HepG2 (cell line): ENCODE measurements around the gene ORC2. TPM values are rescaled to one million over a fixed set of nuclear protein-coding genes. Genes with fewer than 3 reads are reported as not detected.
A peak's percentile ranks its signal among the peaks of the same experiment; 100 is the strongest.

Experiments
- IKZF1 ChIP-seq: fragments of 450-650 bp; IDR thresholded peaks from 2 replicates; pipeline ENCODE4 v1.7.1; 2016
- IRF2 ChIP-seq: IDR thresholded peaks from 2 replicates; pipeline ENCODE4 v1.6.1; 2018; ENCODE audit warnings: missing genetic modification reagents, missing compliant biosample characterization
- NBN ChIP-seq: fragments of 450-650 bp; conservative IDR thresholded peaks from 2 replicates; pipeline ENCODE4 v1.6.1; 2017
- ONECUT2 ChIP-seq: sonication (generic); formaldehyde crosslinking; IDR thresholded peaks from 2 replicates; pipeline ENCODE4 v1.4.0; 2020; ENCODE audit warnings: missing genetic modification reagents
- TAF15 ChIP-seq: fragments of 200-400 bp; formaldehyde crosslinking; IDR thresholded peaks from one replicate; pipeline ENCODE4 v1.6.1; 2018; ENCODE audit warnings: mild to moderate bottlenecking, low read depth, low read length; ENCODE audit not compliant: poor library complexity, severe bottlenecking
- TBL1XR1 ChIP-seq: fragments of 150-350 bp; IDR thresholded peaks from 2 replicates; pipeline ENCODE4 v1.6.1; 2014; ENCODE audit warnings: borderline replicate concordance, low read length; ENCODE audit not compliant: partially characterized antibody
- TBX2 ChIP-seq: sonication (generic); formaldehyde crosslinking; IDR thresholded peaks from 2 replicates; pipeline ENCODE4 v1.5.0; 2020; ENCODE audit warnings: missing genetic modification reagents, mild to moderate bottlenecking, borderline replicate concordance
- ZFP37 ChIP-seq: sonication (generic); formaldehyde crosslinking; IDR thresholded peaks from 2 replicates; pipeline ENCODE4 v1.4.0; 2020; ENCODE audit warnings: missing genetic modification reagents, borderline replicate concordance
- ZNF12 ChIP-seq: sonication (generic); formaldehyde crosslinking; IDR thresholded peaks from 2 replicates; pipeline ENCODE4 v1.5.0; 2020; ENCODE audit warnings: missing genetic modification reagents
- ZNF530 ChIP-seq: sonication (generic); formaldehyde crosslinking; IDR thresholded peaks from 2 replicates; pipeline ENCODE4 v1.5.0; 2020; ENCODE audit warnings: low read depth, mild to moderate bottlenecking, missing genetic modification reagents
- ZNF549 ChIP-seq: sonication (generic); formaldehyde crosslinking; IDR thresholded peaks from 2 replicates; pipeline ENCODE4 v1.5.0; 2020; ENCODE audit warnings: missing genetic modification reagents
- ZNF782 ChIP-seq: sonication (generic); formaldehyde crosslinking; IDR thresholded peaks from 2 replicates; pipeline ENCODE4 v1.4.0; 2020; ENCODE audit warnings: missing genetic modification reagents, mild to moderate bottlenecking, borderline replicate concordance
- ZNF839 ChIP-seq: sonication (generic); formaldehyde crosslinking; IDR thresholded peaks from 2 replicates; pipeline ENCODE4 v1.4.0; 2020; ENCODE audit warnings: missing genetic modification reagents, mild to moderate bottlenecking, borderline replicate concordance
- ZSCAN21 ChIP-seq: sonication (generic); formaldehyde crosslinking; IDR thresholded peaks from 2 replicates; pipeline ENCODE4 v1.8.0; 2022; ENCODE audit warnings: mild to moderate bottlenecking, missing genetic modification reagents, moderate library complexity, borderline replicate concordance
- polyA plus RNA-seq, 8 experiments: library from polyadenylated mRNA; depleted of rRNA in 3 of 8; stranded (reverse) in 7 of 8; unstranded in 1 of 8; fragments of >200 nt; fragmentation: Illumina TruSeq in 4 of 8; extraction: Trizol in 4 of 8; gene quantifications; 2 replicates each; pipeline versions ENCODE4 v1.2.1 to v1.2.3, GENCODE V29; 2011 to 2016; ENCODE audit warnings: low read depth in 4 of 8, missing spikeins in 1 of 8, mixed read lengths in 1 of 8; ENCODE audit not compliant: insufficient read depth in 1 of 8
- total RNA-seq, 5 experiments: library from RNA; depleted of rRNA; stranded (reverse); fragments of >200 nt; fragmentation: Illumina TruSeq; extraction: Trizol; gene quantifications; 2 replicates each; pipeline ENCODE4 v1.2.3, GENCODE V29; 2016; ENCODE audit warnings: low read depth in 1 of 5
- TF ChIP-seq, protein P1 (sequence below): sonication (generic); formaldehyde crosslinking; IDR thresholded peaks from 2 replicates; pipeline ENCODE4 v1.8.0; 2022; ENCODE audit warnings: missing genetic modification reagents, mild to moderate bottlenecking, moderate library complexity, borderline replicate concordance
- TF ChIP-seq, protein P2 (sequence below): sonication (generic); formaldehyde crosslinking; IDR thresholded peaks from 2 replicates; pipeline ENCODE4 v1.4.0; 2020; ENCODE audit warnings: missing genetic modification reagents
- TF ChIP-seq, protein P3 (sequence below): sonication (generic); formaldehyde crosslinking; IDR thresholded peaks from 2 replicates; pipeline ENCODE4 v1.4.0; 2020; ENCODE audit warnings: missing genetic modification reagents
- TF ChIP-seq, protein P4 (sequence below): IDR thresholded peaks from 2 replicates; pipeline ENCODE4 v1.6.1; 2012; ENCODE audit warnings: low read depth, low read length, improper control_type of control experiment
- TF ChIP-seq, protein P5 (sequence below): sonication (generic); formaldehyde crosslinking; IDR thresholded peaks from 2 replicates; pipeline ENCODE4 v1.4.0; 2020; ENCODE audit warnings: missing genetic modification reagents, borderline replicate concordance

Gene ORC2
- total and polyA plus RNA-seq, 2 of the 13 experiments (the other 11 are each of a cell fraction or from before 2014, with no cell fraction given) = 19.3 to 73.5 TPM

DNA sequence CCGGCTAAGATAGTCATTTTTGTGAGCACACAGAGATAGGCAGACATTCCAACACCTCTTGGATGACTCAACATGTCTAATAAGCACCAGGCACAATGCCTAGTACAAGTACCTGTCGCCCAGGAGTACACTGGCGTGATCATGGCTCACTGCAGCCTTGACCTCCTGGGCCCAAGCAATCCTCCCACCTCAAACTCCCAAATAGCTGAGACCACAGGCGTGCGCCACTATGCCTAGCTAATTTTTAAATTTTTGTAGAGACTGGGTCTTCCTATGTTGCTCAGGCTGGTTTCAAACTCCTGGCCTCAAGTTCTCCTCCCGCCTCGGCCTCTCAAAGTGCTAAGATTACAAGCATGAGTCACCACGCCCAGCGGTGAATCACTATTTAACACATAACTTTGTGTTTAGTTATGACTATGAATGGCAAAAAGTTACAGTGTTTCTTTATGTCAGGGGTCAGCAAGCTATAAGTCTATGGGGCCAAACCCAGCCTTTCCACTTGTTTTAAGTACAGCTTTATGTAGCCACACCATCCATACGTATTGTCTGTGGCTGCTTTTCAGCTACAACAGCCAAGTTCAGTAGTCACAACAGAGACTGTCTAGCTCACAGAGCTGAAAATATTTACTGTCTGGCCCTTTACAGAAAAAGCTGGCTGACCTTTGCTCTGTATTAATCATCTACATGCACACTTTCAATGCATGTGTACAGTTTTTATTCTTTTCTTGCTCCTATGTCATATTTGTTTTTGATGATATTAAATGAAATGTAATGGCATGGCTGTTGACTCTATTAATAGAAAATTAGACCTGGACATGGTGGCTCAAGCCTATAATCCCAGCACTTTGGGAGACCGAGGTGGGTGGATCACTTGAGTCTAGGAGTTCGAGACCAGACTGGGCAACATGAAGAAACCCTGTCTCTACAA, 18.7 kb downstream of the ORC2 start (continued):
- TF ChIP-seq TAF15 = no peak
- TF ChIP-seq ZFP37 (CRISPR knock-in tag) = no peak
- TF ChIP-seq TBL1XR1 = peak; percentile 98
- no peak for TF ChIP-seq IKZF1
- TF ChIP-seq, protein P1, sequence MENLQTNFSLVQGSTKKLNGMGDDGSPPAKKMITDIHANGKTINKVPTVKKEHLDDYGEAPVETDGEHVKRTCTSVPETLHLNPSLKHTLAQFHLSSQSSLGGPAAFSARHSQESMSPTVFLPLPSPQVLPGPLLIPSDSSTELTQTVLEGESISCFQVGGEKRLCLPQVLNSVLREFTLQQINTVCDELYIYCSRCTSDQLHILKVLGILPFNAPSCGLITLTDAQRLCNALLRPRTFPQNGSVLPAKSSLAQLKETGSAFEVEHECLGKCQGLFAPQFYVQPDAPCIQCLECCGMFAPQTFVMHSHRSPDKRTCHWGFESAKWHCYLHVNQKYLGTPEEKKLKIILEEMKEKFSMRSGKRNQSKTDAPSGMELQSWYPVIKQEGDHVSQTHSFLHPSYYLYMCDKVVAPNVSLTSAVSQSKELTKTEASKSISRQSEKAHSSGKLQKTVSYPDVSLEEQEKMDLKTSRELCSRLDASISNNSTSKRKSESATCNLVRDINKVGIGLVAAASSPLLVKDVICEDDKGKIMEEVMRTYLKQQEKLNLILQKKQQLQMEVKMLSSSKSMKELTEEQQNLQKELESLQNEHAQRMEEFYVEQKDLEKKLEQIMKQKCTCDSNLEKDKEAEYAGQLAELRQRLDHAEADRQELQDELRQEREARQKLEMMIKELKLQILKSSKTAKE (CRISPR knock-in tag) = peak; percentile 96
- TF ChIP-seq NBN = no peak
- TF ChIP-seq TBX2 (CRISPR knock-in tag) = peak; percentile 65
- no peak for TF ChIP-seq ZNF530
- TF ChIP-seq ZNF782 = no peak
- TF ChIP-seq, protein P2, sequence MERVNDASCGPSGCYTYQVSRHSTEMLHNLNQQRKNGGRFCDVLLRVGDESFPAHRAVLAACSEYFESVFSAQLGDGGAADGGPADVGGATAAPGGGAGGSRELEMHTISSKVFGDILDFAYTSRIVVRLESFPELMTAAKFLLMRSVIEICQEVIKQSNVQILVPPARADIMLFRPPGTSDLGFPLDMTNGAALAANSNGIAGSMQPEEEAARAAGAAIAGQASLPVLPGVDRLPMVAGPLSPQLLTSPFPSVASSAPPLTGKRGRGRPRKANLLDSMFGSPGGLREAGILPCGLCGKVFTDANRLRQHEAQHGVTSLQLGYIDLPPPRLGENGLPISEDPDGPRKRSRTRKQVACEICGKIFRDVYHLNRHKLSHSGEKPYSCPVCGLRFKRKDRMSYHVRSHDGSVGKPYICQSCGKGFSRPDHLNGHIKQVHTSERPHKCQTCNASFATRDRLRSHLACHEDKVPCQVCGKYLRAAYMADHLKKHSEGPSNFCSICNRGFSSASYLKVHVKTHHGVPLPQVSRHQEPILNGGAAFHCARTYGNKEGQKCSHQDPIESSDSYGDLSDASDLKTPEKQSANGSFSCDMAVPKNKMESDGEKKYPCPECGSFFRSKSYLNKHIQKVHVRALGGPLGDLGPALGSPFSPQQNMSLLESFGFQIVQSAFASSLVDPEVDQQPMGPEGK (CRISPR knock-in tag) = no peak
- TF ChIP-seq, protein P3, sequence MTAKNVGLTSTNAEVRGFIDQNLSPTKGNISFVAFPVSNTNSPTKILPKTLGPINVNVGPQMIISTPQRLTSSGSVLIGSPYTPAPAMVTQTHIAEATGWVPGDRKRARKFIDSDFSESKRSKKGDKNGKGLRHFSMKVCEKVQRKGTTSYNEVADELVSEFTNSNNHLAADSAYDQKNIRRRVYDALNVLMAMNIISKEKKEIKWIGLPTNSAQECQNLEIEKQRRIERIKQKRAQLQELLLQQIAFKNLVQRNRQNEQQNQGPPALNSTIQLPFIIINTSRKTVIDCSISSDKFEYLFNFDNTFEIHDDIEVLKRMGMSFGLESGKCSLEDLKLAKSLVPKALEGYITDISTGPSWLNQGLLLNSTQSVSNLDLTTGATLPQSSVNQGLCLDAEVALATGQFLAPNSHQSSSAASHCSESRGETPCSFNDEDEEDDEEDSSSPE (CRISPR knock-in tag) = no peak
- no peak for TF ChIP-seq ONECUT2 (CRISPR knock-in tag)
- TF ChIP-seq IRF2 (CRISPR knock-in tag) = peak; percentile 53; the same call in 1 of the 2 replicates
- 0 out of 2 replicates have a peak, but pooled peaks have one; percentile 15 for TF ChIP-seq ZNF12 (CRISPR knock-in tag)
- TF ChIP-seq ZNF839 (CRISPR knock-in tag) = no peak
- TF ChIP-seq, protein P4, sequence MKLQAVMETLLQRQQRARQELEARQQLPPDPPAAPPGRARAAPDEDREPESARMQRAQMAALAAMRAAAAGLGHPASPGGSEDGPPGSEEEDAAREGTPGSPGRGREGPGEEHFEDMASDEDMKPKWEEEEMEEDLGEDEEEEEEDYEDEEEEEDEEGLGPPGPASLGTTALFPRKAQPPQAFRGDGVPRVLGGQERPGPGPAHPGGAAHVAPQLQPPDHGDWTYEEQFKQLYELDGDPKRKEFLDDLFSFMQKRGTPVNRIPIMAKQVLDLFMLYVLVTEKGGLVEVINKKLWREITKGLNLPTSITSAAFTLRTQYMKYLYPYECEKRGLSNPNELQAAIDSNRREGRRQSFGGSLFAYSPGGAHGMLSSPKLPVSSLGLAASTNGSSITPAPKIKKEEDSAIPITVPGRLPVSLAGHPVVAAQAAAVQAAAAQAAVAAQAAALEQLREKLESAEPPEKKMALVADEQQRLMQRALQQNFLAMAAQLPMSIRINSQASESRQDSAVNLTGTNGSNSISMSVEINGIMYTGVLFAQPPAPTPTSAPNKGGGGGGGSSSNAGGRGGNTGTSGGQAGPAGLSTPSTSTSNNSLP = peak; percentile 53; the same call in 1 of the 2 replicates
- TF ChIP-seq, protein P5, sequence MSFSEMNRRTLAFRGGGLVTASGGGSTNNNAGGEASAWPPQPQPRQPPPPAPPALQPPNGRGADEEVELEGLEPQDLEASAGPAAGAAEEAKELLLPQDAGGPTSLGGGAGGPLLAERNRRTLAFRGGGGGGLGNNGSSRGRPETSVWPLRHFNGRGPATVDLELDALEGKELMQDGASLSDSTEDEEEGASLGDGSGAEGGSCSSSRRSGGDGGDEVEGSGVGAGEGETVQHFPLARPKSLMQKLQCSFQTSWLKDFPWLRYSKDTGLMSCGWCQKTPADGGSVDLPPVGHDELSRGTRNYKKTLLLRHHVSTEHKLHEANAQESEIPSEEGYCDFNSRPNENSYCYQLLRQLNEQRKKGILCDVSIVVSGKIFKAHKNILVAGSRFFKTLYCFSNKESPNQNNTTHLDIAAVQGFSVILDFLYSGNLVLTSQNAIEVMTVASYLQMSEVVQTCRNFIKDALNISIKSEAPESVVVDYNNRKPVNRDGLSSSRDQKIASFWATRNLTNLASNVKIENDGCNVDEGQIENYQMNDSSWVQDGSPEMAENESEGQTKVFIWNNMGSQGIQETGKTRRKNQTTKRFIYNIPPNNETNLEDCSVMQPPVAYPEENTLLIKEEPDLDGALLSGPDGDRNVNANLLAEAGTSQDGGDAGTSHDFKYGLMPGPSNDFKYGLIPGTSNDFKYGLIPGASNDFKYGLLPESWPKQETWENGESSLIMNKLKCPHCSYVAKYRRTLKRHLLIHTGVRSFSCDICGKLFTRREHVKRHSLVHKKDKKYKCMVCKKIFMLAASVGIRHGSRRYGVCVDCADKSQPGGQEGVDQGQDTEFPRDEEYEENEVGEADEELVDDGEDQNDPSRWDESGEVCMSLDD (CRISPR knock-in tag) = no peak
- TF ChIP-seq ZNF549 (CRISPR knock-in tag) = no peak
- TF ChIP-seq ZSCAN21 (CRISPR knock-in tag) = no peak
